ENCODE results near the gene GATA2. TPM values are rescaled to one million over a fixed set of nuclear protein-coding genes. Genes with fewer than 3 reads are reported as not detected.

GATA2 gene
- total and polyA plus RNA-seq, 5 donors, result 9.7 to 18.1 (median 14.3) TPM

DNA sequence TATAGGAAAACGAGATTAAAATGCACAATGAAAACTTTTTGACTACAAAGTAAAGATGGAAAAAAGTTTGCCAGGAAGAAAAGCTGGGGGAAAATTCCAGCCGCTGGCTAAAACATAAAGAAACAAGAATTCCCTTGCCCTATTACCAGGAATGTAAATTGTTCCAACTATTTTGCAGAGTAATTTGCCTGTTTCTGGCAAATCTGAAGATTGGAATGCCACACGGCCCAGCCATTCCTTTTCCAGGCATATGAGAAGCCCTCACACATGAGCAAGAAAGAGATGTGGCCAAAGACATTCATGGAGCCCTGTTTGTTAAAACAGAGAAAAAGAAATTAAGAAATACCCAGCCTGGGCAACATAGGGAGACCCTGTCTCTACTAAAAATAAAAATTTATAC lies 8.4 kb upstream of the GATA2 start:
- DNase-seq (no peak), ATAC-seq (no peak)
- WGBS, result 78% methylated on average over 3 of the region's 3 CpGs
- no peak overlapping the region for H3K27ac ChIP-seq (ENCODE audit: low read length)
- no peaks in the 10 kb centered on the region for H3K4me1 ChIP-seq (ENCODE audit: control insufficient read depth, insufficient read depth, low read length)
- H3K27me3 ChIP-seq (ENCODE audit: control insufficient read depth, insufficient read depth), result no peaks in the 10 kb centered on the region
- H3K9me3 ChIP-seq (ENCODE audit: control insufficient read depth, low read length), result no peaks in the 10 kb centered on the region
- H3K4me3 ChIP-seq (ENCODE audit: low read length), result no peak overlapping the region
- intact Hi-C loops (cut with DNase I), result loop anchor here in 2 of 4 donors (10.0 kb wide), 2 partner anchors 63 to 83 kb away; no protein-coding TSS in a partner anchor

DNA sequence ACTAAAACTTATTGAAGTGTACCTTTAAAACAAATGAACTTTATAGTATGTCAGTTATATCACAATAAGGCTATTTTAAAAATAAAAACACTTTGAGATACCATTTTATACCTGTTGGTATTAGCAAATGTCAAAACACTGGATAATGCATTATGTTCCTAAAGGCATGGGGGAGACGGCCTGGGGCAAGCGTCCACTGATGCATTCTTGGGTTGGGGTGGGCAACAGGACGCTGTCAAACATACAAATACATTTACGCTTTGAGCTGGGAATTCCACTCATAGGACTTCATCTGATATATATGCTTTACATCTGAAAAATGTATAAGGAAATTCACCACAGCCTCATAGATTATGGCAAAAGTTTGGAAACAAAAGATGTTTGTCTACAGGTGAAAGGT lies 7.6 kb upstream of the GATA2 start:
- H3K27me3 ChIP-seq (ENCODE audit: control insufficient read depth, insufficient read depth), result no peaks in the 10 kb centered on the region
- H3K27ac ChIP-seq (ENCODE audit: low read length), result no peak overlapping the region
- 93% methylated on average over 4 of the region's 4 CpGs for WGBS
- intact Hi-C loops (cut with DNase I), result loop anchor here in 2 of 4 donors (10.0 kb wide), 2 partner anchors 64 to 84 kb away; no protein-coding TSS in a partner anchor
- no peaks in the 10 kb centered on the region for H3K9me3 ChIP-seq (ENCODE audit: control insufficient read depth, low read length)
- DNase-seq (no peak), ATAC-seq (no peak)
- no peaks in the 10 kb centered on the region for H3K4me1 ChIP-seq (ENCODE audit: control insufficient read depth, insufficient read depth, low read length)
- no peak overlapping the region for H3K4me3 ChIP-seq (ENCODE audit: low read length)

DNA sequence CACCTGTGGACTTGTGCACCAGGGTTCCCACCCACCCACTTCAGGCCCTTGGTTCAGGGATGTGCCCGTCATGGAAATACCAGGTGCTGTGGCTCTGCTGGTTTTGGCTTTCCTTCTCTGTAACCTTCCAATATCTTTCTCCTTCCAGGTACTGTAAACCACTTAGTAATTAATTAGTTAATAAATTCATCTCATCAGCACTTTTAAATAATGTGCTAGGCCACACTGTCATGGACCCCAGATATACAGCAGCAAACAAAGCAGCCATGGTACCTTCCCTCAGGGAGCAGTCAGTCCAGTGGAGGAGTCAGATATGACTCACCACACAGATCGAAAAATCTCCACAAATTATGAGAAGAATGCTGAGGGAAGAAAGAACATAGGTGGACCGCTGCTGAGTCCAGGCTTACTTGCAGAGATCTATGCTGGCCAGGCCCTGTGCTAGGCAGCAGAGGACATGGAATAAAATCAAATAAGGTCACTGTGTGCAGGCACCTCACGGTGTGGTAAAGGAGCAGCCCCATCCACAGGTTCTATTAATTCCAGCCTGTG lies 6.8 kb upstream of the GATA2 start:
- no peaks in the 10 kb centered on the region for H3K4me1 ChIP-seq (ENCODE audit: control insufficient read depth, insufficient read depth, low read length)
- H3K4me3 ChIP-seq (ENCODE audit: low read length), result no peak overlapping the region
- ATAC-seq, result no peak
- intact Hi-C loops (cut with DNase I), result loop anchor here (5.0 to 10.0 kb wide), 10 partner anchors 65 to 425 kb away; no protein-coding TSS in a partner anchor
- 91% methylated on average over 4 of the region's 4 CpGs for WGBS
- no peak for DNase-seq
- H3K9me3 ChIP-seq (ENCODE audit: control insufficient read depth, low read length), result no peaks in the 10 kb centered on the region
- no peaks in the 10 kb centered on the region for H3K27me3 ChIP-seq (ENCODE audit: control insufficient read depth, insufficient read depth)
- H3K27ac ChIP-seq (ENCODE audit: low read length), result no peak overlapping the region

DNA sequence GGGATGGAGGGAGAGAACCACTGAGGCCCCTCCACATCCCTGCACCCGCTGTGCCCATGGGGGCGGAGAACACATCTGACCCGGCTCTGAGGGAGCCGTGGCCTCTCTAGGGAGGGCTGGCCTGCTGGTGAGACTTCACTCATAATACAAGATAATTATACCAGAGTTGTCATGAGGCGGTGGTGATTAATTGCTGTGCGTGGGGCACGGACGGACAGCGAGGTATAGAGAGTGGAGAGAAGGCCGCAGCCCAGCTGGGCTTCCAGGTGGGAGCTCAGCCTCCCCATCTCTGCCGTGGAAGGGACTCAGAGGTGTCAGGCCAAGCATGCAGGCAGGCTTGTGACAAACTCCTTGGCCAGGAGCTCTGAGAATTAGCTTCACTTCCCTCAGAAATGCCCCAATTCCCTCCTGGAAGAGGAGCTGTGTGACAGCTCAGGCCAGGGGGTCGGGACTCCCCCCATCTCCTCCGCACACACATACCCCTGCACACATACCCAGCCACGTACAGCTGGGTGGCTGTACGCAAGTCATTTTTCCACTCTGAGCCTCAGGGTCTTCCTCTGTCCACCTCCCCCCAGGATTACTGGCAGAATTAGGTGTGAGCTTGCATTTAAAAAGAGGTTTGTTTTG lies 6.0 kb upstream of the GATA2 start:
- H3K27me3 ChIP-seq (ENCODE audit: control insufficient read depth, insufficient read depth), result no peaks in the 10 kb centered on the region
- no peak overlapping the region for H3K4me3 ChIP-seq (ENCODE audit: low read length)
- WGBS, result 83% methylated on average over 15 of the region's 15 CpGs
- ATAC-seq, result no peak
- no peak overlapping the region for H3K27ac ChIP-seq (ENCODE audit: low read length)
- peak in 1 of 3 donors; percentile 40 for DNase-seq
- intact Hi-C loops (cut with DNase I), result loop anchor here (5.0 to 10.0 kb wide), 8 partner anchors 72 to 424 kb away; no protein-coding TSS in a partner anchor
- no peaks in the 10 kb centered on the region for H3K9me3 ChIP-seq (ENCODE audit: control insufficient read depth, low read length)
- no peaks in the 10 kb centered on the region for H3K4me1 ChIP-seq (ENCODE audit: control insufficient read depth, insufficient read depth, low read length)

DNA sequence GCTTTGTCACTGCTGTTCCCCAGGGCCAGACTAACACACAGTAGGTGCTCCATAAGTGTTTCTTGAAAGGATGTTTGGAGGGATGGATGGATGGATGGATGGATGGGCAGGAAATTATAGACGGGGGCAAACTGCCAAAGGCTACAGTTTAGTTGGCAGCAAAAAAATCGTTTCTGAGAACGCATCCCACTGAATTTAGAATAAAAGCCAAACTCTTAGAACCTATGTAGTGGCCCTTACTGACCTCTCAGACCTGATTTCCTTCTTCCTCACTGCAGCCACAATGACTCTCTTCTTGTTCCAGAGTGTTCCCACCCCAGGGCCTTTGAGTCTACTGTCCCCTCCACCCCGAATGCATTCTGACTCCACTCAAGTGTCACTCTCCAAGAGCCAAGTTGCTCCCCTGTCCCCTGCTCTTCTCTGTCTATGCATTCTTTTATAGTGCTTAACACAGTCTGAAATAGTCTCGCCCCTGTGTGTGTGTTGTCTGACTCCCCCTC lies 5.2 kb upstream of the GATA2 start:
- ATAC-seq, result no peak
- Histone ChIP-seq H3K27ac (ENCODE audit: low read length) (no peak overlapping the region), H3K4me1 (ENCODE audit: control insufficient read depth, insufficient read depth, low read length) (no peaks in the 10 kb centered on the region), H3K27me3 (ENCODE audit: control insufficient read depth, insufficient read depth) (no peaks in the 10 kb centered on the region), H3K4me3 (ENCODE audit: low read length) (peak overlapping the region; percentile 69), H3K9me3 (ENCODE audit: control insufficient read depth, low read length) (no peaks in the 10 kb centered on the region)
- DNase-seq, result no peak
- 37% methylated on average over 5 of the region's 5 CpGs for WGBS
- intact Hi-C loops (cut with DNase I), result loop anchor here (5.0 to 10.0 kb wide), 8 partner anchors 71 to 423 kb away; no protein-coding TSS in a partner anchor

DNA sequence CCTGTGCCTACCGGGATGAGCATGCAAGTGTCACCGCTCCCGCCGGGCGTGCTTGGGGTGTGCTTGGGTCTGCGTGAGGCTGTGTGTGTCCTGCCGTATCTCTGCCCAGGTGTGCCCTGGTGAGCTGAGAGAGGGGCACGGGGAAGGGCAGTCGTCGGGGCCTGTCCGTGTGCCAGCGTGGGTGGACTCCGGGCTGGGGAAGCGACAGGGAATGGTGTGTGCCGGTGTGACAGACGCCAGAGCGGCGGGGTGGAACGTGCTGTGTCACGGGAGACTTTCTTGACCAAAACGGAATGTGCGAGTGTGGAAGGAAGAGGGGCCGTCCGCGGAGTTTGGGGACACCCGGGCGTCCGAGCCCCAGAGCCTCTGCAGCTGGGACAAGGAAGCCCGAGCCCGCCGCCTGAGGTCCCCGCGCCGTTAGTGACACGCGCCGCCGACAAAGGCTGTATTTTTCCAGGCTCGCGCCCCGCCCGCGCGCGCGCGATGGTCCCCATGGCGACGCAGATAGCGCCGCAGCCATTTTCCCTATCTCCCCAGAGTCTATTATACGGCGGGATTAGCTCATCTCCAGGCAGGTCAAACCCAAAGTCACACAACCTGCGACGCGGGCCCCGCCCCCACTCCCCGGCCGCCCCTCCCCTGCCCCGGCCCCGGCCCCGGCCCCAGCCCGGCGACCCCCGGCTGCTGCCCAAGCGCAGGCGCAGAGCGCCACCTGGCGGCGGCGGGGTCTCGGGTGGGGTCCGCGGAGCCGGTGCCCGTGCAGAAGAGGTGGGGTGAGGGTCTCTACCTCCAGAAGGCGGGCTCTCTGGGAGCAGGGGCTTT lies 4.5 kb upstream of the GATA2 start:
- Histone ChIP-seq H3K4me1 (ENCODE audit: control insufficient read depth, insufficient read depth, low read length) (no peaks in the 10 kb centered on the region), H3K27me3 (ENCODE audit: control insufficient read depth, insufficient read depth) (no peaks in the 10 kb centered on the region), H3K27ac (ENCODE audit: low read length) (no peak overlapping the region), H3K4me3 (ENCODE audit: low read length) (peak overlapping the region; percentile 69), H3K9me3 (ENCODE audit: control insufficient read depth, low read length) (no peaks in the 10 kb centered on the region)
- 5% methylated on average over 77 of the region's 77 CpGs for WGBS
- DNase-seq (peak; percentile 78 to 91 (median 90)), ATAC-seq (peak; percentile 72 to 75)
- intact Hi-C loops (cut with DNase I), result loop anchor here (5.0 to 10.0 kb wide), 8 partner anchors 70 to 423 kb away; no protein-coding TSS in a partner anchor

DNA sequence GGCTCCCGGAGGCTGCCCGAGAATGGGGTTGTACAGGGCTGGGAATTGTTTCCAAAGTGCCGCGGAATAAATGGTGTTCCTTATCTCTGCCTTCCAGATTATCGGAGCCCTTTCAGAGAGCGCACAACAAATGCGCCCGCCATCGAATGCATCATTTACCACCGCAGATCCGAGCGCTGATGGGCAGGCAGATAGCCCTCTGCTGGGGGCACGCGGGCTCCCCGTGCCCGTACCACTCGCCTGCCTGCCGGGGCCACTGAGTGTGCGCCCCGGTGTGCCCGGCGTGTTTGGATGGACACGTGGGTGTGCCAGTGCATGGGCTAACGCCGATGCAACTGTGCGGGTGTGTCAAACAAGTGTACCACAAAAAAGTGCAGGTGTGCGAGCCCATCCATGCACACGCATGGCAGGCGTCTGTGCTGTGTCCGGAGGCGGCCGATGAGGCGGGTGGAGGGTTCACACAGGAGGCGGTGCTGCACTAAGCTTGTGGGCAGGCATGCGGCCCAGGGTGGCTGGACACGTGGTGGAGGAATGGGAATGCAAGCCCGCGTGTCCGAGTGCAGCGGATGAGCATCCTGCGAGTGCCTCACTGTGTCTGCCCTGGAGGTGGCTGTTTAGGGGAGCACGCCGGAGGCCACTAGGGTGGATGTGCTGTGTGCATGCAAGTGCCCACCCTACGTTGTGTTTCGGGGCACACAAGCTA lies 3.8 kb upstream of the GATA2 start:
- H3K4me1 ChIP-seq (ENCODE audit: control insufficient read depth, insufficient read depth, low read length), result no peaks in the 10 kb centered on the region
- H3K27me3 ChIP-seq (ENCODE audit: control insufficient read depth, insufficient read depth), result no peaks in the 10 kb centered on the region
- peak; percentile 71 to 79 (median 76) for DNase-seq
- intact Hi-C loops (cut with DNase I), result loop anchor here (5.0 to 10.0 kb wide), 8 partner anchors 69 to 422 kb away; no protein-coding TSS in a partner anchor
- no peak overlapping the region for H3K27ac ChIP-seq (ENCODE audit: low read length)
- no peak overlapping the region for H3K4me3 ChIP-seq (ENCODE audit: low read length)
- peak; percentile 54 to 68 for ATAC-seq
- no peaks in the 10 kb centered on the region for H3K9me3 ChIP-seq (ENCODE audit: control insufficient read depth, low read length)
- 42% methylated on average over 45 of the region's 45 CpGs for WGBS

DNA sequence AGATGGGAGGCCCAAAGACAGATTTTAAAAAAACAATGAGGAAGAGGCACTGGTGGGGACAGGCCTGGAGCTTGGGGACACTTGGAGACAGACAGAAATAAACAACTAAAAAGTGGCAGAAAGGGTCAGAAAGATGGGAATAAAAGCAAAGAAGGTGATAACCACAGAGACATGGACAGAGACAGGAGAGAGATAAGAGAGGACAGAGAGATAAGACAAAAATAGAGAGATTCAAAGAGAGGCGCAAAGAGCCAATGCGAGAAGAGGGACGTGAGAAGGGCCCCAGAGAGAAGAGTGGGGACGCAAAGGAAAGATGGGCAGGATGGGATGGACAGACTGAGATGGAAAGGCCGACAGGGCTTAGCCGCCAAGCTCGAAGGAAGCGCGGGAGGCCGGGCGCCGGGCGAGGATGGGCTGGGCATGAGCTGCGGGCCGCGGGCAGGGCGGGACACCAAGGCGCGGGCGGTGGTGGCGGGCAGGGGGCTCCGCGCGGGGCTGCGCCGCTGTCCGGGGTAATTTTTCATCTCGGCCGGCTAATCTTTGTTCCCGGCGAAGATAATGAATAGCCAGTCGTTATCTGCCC lies 3.1 kb upstream of the GATA2 start:
- peak in 1 of 2 donors; percentile 2 for ATAC-seq
- intact Hi-C loops (cut with DNase I), result loop anchor here (5.0 to 10.0 kb wide), 8 partner anchors 69 to 421 kb away; no protein-coding TSS in a partner anchor
- Histone ChIP-seq H3K27ac (ENCODE audit: low read length) (no peak overlapping the region), H3K9me3 (ENCODE audit: control insufficient read depth, low read length) (no peaks in the 10 kb centered on the region), H3K4me3 (ENCODE audit: low read length) (no peak overlapping the region), H3K4me1 (ENCODE audit: control insufficient read depth, insufficient read depth, low read length) (no peaks in the 10 kb centered on the region), H3K27me3 (ENCODE audit: control insufficient read depth, insufficient read depth) (no peaks in the 10 kb centered on the region)
- whole genome bisulfite sequencing, result 61% methylated on average over 32 of the region's 32 CpGs
- peak in 2 of 3 donors; percentile 57 to 62 for DNase-seq

DNA sequence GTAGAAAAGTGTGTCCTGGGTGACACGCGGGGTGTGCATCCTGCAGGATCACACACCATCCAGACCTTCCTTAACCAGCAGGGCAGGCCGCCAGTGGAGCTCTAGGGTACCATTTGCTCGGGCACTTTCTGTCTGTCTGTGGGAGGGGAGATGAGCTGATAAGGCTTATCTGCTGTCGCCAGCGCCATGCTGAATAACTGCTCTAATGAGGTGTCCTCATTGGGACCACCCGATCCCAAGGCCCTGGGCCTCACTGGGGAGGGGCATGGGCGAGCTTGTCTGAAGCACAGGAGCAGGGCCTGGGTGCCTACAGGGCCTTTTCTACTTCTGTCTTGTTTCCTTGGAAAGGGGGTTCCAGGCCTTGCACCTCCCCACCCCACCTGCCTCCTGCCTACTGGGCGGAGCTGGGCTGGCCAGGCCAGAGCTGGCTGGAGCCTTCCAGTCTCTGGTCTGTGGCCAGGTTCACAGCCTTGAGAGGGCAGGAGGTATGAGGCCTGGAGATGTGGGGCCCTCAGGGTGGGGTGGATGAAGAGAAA lies 2.5 kb upstream of the GATA2 start:
- intact Hi-C loops (cut with DNase I), result loop anchor here (5.0 to 10.0 kb wide), 8 partner anchors 68 to 421 kb away; no protein-coding TSS in a partner anchor
- Histone ChIP-seq H3K27ac (ENCODE audit: low read length) (no peak overlapping the region), H3K9me3 (ENCODE audit: control insufficient read depth, low read length) (no peaks in the 10 kb centered on the region), H3K4me1 (ENCODE audit: control insufficient read depth, insufficient read depth, low read length) (no peaks in the 10 kb centered on the region), H3K27me3 (ENCODE audit: control insufficient read depth, insufficient read depth) (no peaks in the 10 kb centered on the region), H3K4me3 (ENCODE audit: low read length) (no peak overlapping the region)
- DNase-seq (peak in 1 of 3 donors; percentile 55), ATAC-seq (no peak)
- WGBS, result 87% methylated on average over 9 of the region's 9 CpGs

DNA sequence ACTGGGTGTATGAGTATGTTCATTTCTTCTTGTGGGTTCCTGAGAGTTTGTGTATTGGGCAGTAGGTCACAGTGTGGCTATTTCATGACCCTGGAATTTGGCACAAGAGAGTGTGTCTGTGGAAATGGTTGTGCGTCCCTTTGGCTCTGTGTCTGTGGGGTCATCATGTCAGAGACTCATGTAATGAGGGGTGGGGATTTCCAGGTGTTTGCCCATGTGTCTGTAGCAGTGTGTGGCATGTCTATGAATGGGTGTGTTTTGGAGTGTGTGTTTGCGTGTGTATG lies 1.3 kb upstream of the GATA2 start:
- DNase-seq, result no peak

More for the DNA sequence above, 1.3 kb upstream of the GATA2 start:
- no peaks in the 10 kb centered on the region for H3K27me3 ChIP-seq (ENCODE audit: control insufficient read depth, insufficient read depth)
- no peak overlapping the region for H3K27ac ChIP-seq (ENCODE audit: low read length)
- intact Hi-C loops (cut with DNase I), result loop anchor here (10.0 kb wide), 4 partner anchors 70 to 420 kb away; no protein-coding TSS in a partner anchor
- 88% methylated on average over 2 of the region's 2 CpGs for WGBS
- no peaks in the 10 kb centered on the region for H3K9me3 ChIP-seq (ENCODE audit: control insufficient read depth, low read length)
- no peaks in the 10 kb centered on the region for H3K4me1 ChIP-seq (ENCODE audit: control insufficient read depth, insufficient read depth, low read length)
- ATAC-seq, result no peak
- no peak overlapping the region for H3K4me3 ChIP-seq (ENCODE audit: low read length)

All from right cardiac atrium (tissue), 5 donors.